22Rv1 (cell line): ENCODE data around the gene CDR2L.

Experiments used
- CTCF ChIP-seq: fragments of 450-650 bp; IDR thresholded peaks from 2 replicates; pipeline ENCODE4 v1.5.1; 2017; ENCODE audit warnings: mild to moderate bottlenecking
- ZFX ChIP-seq: fragments of 450-650 bp; IDR thresholded peaks from 2 replicates; pipeline ENCODE4 v1.6.1; 2017; ENCODE audit warnings: antibody characterized with exemption, borderline replicate concordance

- no peak for TF ChIP-seq CTCF
- TF ChIP-seq ZFX, result no peak
Measured at GRCh38 chr17:75012096-75012345, 24.6 kb downstream of the CDR2L start.
